Prostate gland (tissue), 2 donors: ENCODE results near the gene ACVR2B. TPM values are rescaled to one million over a fixed set of nuclear protein-coding genes. Genes with fewer than 3 reads are reported as not detected.

Source experiments
- DNase-seq: peaks from one replicate; pipeline ENCODE4 v3.0.0-alpha.2; 2019; ENCODE audit warnings: low spot score
- H3K27ac ChIP-seq, 2 donors: fragments of 200-600 bp; sonication (generic); 2 replicates each; pipeline ENCODE4 v1.5.1; 2017 to 2019
- H3K27me3 ChIP-seq: fragments of 200-600 bp; sonication (generic); replicated peaks from 2 replicates; pipeline ENCODE4 v1.5.1; 2019; ENCODE audit not compliant: insufficient read depth
- H3K36me3 ChIP-seq, 2 donors: fragments of 200-600 bp; sonication (generic); 1 replicate in 1 of 2; 2 replicates in 1 of 2; pipeline versions ENCODE4 v1.5.1 to v1.8.1; 2017 to 2019
- H3K4me1 ChIP-seq: fragments of 200-600 bp; sonication (generic); replicated peaks from 2 replicates; pipeline ENCODE4 v1.5.1; 2019
- H3K4me3 ChIP-seq, 2 donors: fragments of 200-600 bp; sonication (generic); 2 replicates each; pipeline ENCODE4 v1.5.1; 2017 to 2019
- H3K9me3 ChIP-seq: fragments of 200-600 bp; sonication (generic); 2 replicates; pipeline ENCODE4 v1.5.1; 2017
- POLR2A ChIP-seq: fragments of 450-650 bp; IDR thresholded peaks from one replicate; pipeline ENCODE4 v1.6.1; 2016; ENCODE audit warnings: antibody characterized with exemption, mild to moderate bottlenecking
- POLR2AphosphoS5 ChIP-seq: sonication (generic); formaldehyde crosslinking; IDR thresholded peaks from one replicate; pipeline ENCODE4 v1.6.1; 2017; ENCODE audit warnings: antibody characterized with exemption
- WGBS: methylation state at CpG from one replicate; pipeline ENCODE4 v1.1.5; 2018; 5-methylcytosine and 5-hydroxymethylcytosine counted together
- intact Hi-C: fragments of 100-400 bp; cut with DNase I; formaldehyde crosslinking; loops from one replicate; pipeline ENCODE4 v1.14.2; 2022
- small RNA-seq, 2 donors: library from RNA; depleted of rRNA; stranded (forward); fragments of <200 nt; gene quantifications; one replicate each; pipeline ENCODE3, GENCODE V24; 2016
- total RNA-seq, 2 donors: library from RNA; depleted of rRNA; stranded (reverse); fragments of >200 nt; gene quantifications; one replicate each; pipeline ENCODE4 v1.1.0, GENCODE V29; 2016
- TF ChIP-seq, protein P1 (sequence below), 4 experiments: fragments of 200-600 bp in 2 of 4; fragments of 450-650 bp in 2 of 4; sonication (generic) in 2 of 4; IDR thresholded peaks; 1 replicate in 3 of 4; 2 replicates in 1 of 4; pipeline ENCODE4 v1.5.1; 2016 to 2019; ENCODE audit warnings: antibody characterized with exemption in 4 of 4, mild to moderate bottlenecking in 2 of 4, moderate library complexity in 2 of 4

The ACVR2B gene
- total RNA-seq, 2 donors from 2014 or later = 5.8 to 24.3 TPM

GRCh38 chr3:38538773-38539353 is 85.2 kb downstream of the ACVR2B start:
- Histone ChIP-seq H3K4me1 (no peaks in the 10 kb centered on the region), H3K36me3 (no peaks in the 10 kb centered on the region), H3K4me3 (no peak overlapping the region), H3K27me3 (no peaks in the 10 kb centered on the region), H3K9me3 (no peaks in the 10 kb centered on the region), H3K27ac (no peak overlapping the region)
- intact Hi-C loops = no loop called here
- no peak for DNase-seq
- TF ChIP-seq, protein P1, sequence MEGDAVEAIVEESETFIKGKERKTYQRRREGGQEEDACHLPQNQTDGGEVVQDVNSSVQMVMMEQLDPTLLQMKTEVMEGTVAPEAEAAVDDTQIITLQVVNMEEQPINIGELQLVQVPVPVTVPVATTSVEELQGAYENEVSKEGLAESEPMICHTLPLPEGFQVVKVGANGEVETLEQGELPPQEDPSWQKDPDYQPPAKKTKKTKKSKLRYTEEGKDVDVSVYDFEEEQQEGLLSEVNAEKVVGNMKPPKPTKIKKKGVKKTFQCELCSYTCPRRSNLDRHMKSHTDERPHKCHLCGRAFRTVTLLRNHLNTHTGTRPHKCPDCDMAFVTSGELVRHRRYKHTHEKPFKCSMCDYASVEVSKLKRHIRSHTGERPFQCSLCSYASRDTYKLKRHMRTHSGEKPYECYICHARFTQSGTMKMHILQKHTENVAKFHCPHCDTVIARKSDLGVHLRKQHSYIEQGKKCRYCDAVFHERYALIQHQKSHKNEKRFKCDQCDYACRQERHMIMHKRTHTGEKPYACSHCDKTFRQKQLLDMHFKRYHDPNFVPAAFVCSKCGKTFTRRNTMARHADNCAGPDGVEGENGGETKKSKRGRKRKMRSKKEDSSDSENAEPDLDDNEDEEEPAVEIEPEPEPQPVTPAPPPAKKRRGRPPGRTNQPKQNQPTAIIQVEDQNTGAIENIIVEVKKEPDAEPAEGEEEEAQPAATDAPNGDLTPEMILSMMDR (IDR thresholded peaks at IDR 0.05) = no peak
- WGBS = 65% methylated on average over 8 of the region's 8 CpGs

DNA sequence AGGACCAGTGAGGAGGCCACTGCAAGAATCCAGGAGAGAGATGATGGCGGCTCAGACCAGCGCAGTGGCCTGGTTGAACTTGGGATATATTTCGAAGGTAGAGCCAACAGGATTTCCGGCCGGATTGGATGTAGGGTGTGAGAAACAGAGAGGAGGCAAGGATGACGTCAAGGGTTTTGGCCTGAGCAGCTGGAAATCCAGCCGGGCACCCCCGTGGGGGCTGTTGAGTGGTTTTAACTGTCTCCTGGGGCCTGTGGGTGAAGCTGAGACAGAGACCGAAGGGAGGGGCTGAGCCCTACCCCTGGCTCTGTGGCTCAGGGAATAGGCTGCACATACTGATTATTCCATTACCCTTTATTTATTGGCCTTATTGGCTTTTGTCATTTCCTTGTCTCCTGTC is 88.1 kb downstream of the ACVR2B start:
- Histone ChIP-seq H3K27me3 (no peaks in the 10 kb centered on the region), H3K9me3 (no peaks in the 10 kb centered on the region), H3K36me3 (no peaks in the 10 kb centered on the region), H3K4me1 (no peaks in the 10 kb centered on the region), H3K27ac (no peak overlapping the region), H3K4me3 (no peak overlapping the region)
- no peak for DNase-seq
- intact Hi-C loops = no loop called here
- TF ChIP-seq POLR2AphosphoS5 (no peak), POLR2A (no peak)
- TF ChIP-seq, protein P1 (IDR thresholded peaks at IDR 0.05) = no peak
- 70% methylated on average over 9 of the region's 9 CpGs for WGBS

Small RNAs within 50 kb of the gene (small RNA-seq; reads per million reads assigned to genes)
- 0 reads per million in 2 donors for gene RF00019

Other genes with a start within 250 kb of the ACVR2B start
- gene SLC22A13, start 188.1 kb upstream of the ACVR2B start, total RNA-seq = 1 to 10 TPM in 1 of 2 donors, not detected in 1; 1.6 TPM
- 1 to 10 TPM in 1 of 2 donors, under 1 TPM in 1; 0.64 to 1.5 TPM for gene SLC22A14, start 171.6 kb upstream of the ACVR2B start, total RNA-seq
- 1 to 10 TPM; 4.9 TPM for gene XYLB, start 107.1 kb upstream of the ACVR2B start, total RNA-seq
- gene EXOG, start 42.5 kb downstream of the ACVR2B start, total RNA-seq = 10 to 100 TPM in 1 of 2 donors, 1 to 10 TPM in 1; 6.4 to 12.4 TPM
- gene SCN5A, start 195.8 kb downstream of the ACVR2B start, total RNA-seq = 1 to 10 TPM in 1 of 2 donors, under 1 TPM in 1; 0.23 to 1.5 TPM